Heart right ventricle (tissue), 16 donors: ENCODE data around the gene SIX3. TPM values are rescaled to one million over a fixed set of nuclear protein-coding genes. Genes with fewer than 3 reads are reported as not detected.

Experiments
- ATAC-seq, 8 donors: fragments of 200-7000 bp; cut with Tn5 transposase; one replicate each; pipeline ENCODE4 v1.9.1; 2020; ENCODE audit warnings: mild to moderate bottlenecking in 8 of 8, moderate library complexity in 8 of 8, moderate number of reproducible peaks in 1 of 8
- DNase-seq, 2 donors: peaks; one replicate each; pipeline ENCODE4 v3.0.0-alpha.2; 2020
- H3K27ac ChIP-seq, 10 donors: fragments of 200-600 bp; sonication (generic) in 2 of 10; one replicate each; pipeline versions ENCODE4 v1.5.0 to v1.8.0; 2020 to 2022; ENCODE audit warnings: mild to moderate bottlenecking in 3 of 10
- H3K27me3 ChIP-seq, 7 donors: fragments of 200-600 bp; one replicate each; pipeline ENCODE4 v1.8.0; 2021 to 2022; ENCODE audit warnings: mild to moderate bottlenecking in 2 of 7
- H3K36me3 ChIP-seq, 9 donors: fragments of 200-600 bp; sonication (generic) in 1 of 9; one replicate each; pipeline versions ENCODE4 v1.5.0 to v1.8.0; 2020 to 2022; ENCODE audit warnings: mild to moderate bottlenecking in 2 of 9
- H3K4me1 ChIP-seq, 9 donors: fragments of 200-600 bp; sonication (generic) in 1 of 9; one replicate each; pipeline versions ENCODE4 v1.5.0 to v1.8.0; 2020 to 2022; ENCODE audit warnings: mild to moderate bottlenecking in 4 of 9
- H3K4me3 ChIP-seq, 10 donors: fragments of 200-600 bp; sonication (generic) in 2 of 10; one replicate each; pipeline versions ENCODE4 v1.5.0 to v1.8.0; 2020 to 2022; ENCODE audit warnings: mild to moderate bottlenecking in 7 of 10, moderate library complexity in 2 of 10
- H3K9me3 ChIP-seq, 11 donors: fragments of 200-600 bp in 10 of 11; sonication (generic) in 2 of 11; one replicate each; pipeline versions ENCODE4 v1.5.0 to v1.8.0; 2013 to 2022; ENCODE audit warnings: mild to moderate bottlenecking in 2 of 11, control low read depth in 1 of 11, moderate library complexity in 1 of 11
- CTCF ChIP-seq, 9 donors: fragments of 200-600 bp; sonication (generic) in 2 of 9; IDR thresholded peaks; one replicate each; pipeline versions ENCODE4 v1.5.0 to v1.8.0; 2021 to 2022; ENCODE audit warnings: antibody characterized with exemption in 9 of 9, mild to moderate bottlenecking in 5 of 9, moderate library complexity in 1 of 9
- WGBS, 2 donors: extraction: QIAGEN DNeasy Blood & Tissue Kit; methylation state at CpG; one replicate each; pipeline ENCODE4 v1.1.7; 2013; ENCODE audit warnings: inconsistent platforms in 1 of 2; 5-methylcytosine and 5-hydroxymethylcytosine counted together
- intact Hi-C, 10 donors: fragments of 100-400 bp; cut with DNase I; formaldehyde crosslinking; loops; one replicate each; pipeline versions ENCODE4 v1.11.1 to v1.14.2; 2022
- polyA plus RNA-seq, 2 donors: library from polyadenylated mRNA; stranded (reverse); fragments of 200-250 nt; gene quantifications; one replicate each; pipeline ENCODE4 v1.2.3, GENCODE V29; 2013
- total RNA-seq, 10 donors: library from RNA; stranded (reverse); fragmentation: NEBNext Ultra II Directional in 3 of 10; extraction: Animal tissue kit (Norgen Biotek cat#: 25700) in 3 of 10; gene quantifications; one replicate each; pipeline versions ENCODE4 v1.2.1 to v1.2.4, GENCODE V29; 2021 to 2023
- donor health status: Arrhythmogenic right ventricular cardiomyopathy.
- donor health status: ischemic (EF 13 %, LVEDD 7.1; RV severe dilation, severe dysfunction).
- donor health status: healthy with polysubstance abuse.
- donor health status: DM: no; HTN: yes; CAD: no.
- donor health status: DM: no; HTN: no; CAD: no.
- donor health status: ischemic (EF 25% LVEDD 6.9; RV normal size, moderate dysfunction).
- donor health status: ischemic (EF 25% LVEDD 5.7; RV mildly dilated, moderate dysfunction).
- donor health status: healthy.
- donor health status: DM: yes; HTN: yes; CAD: no.
- donor health status: Ischemic cardiomyopathy.
- donor health status: ischemic (EF 35%, LVEDD 5.7; RV mildly dilated, moderate dysfunction).
- donor health status: nonischemic (EF 11% LVEDD 7.7; RV severe dilation, severe dysfunction).
- donor health status: DM: yes; HTN: yes; CAD: no.
- donor health status: PGD.
- donor health status: ischemic (EF 29% LVEDD 5.4; RV normal size, mild dysfunction).
- donor health status: nonischemic (EF 23%, LVEDD 6.1; RV moderate dilation, normal function).

Gene SIX3
- total and polyA plus RNA-seq, 12 donors: not detected

- Histone ChIP-seq H3K27ac (no peak overlapping the region), H3K36me3 (no peaks in the 10 kb centered on the region), H3K4me1 (peaks cover 0 to 32% (median 24%) of the 10 kb centered on the region in 9 donors), H3K27me3 (peaks cover 36 to 99% (median 96%) of the 10 kb centered on the region in 7 donors), H3K9me3 (no peaks in the 10 kb centered on the region), H3K4me3 (no peak overlapping the region)
- DNase-seq (no peak), ATAC-seq (no peak)
- TF ChIP-seq CTCF (IDR thresholded peaks at IDR 0.05): no peak
- WGBS, 2 donors: 72 to 74% methylated on average over 11 of the region's 11 CpGs
- intact Hi-C loops: loop anchor here in 1 of 10 donors (10.0 kb wide), 1 partner anchor 382 kb away; no protein-coding TSS in a partner anchor
Measured at GRCh38 chr2:44946372-44947027, 5.0 kb downstream of the SIX3 start.

- no peak for TF ChIP-seq CTCF (IDR thresholded peaks at IDR 0.05)
- WGBS, 2 donors: 77 to 84% methylated on average over 5 of the region's 5 CpGs
- Histone ChIP-seq H3K4me3 (no peak overlapping the region), H3K27me3 (peaks cover 35 to 99% (median 97%) of the 10 kb centered on the region in 7 donors), H3K9me3 (no peaks in the 10 kb centered on the region), H3K27ac (no peak overlapping the region), H3K36me3 (no peaks in the 10 kb centered on the region), H3K4me1 (peaks cover 0 to 34% (median 25%) of the 10 kb centered on the region in 9 donors)
- intact Hi-C loops: loop anchor here in 1 of 10 donors (10.0 kb wide), 1 partner anchor 382 kb away; no protein-coding TSS in a partner anchor
- no peak for DNase-seq
- ATAC-seq: no peak
Measured at GRCh38 chr2:44947028-44947375, 5.5 kb downstream of the SIX3 start.

- no peaks in the 10 kb centered on the region for H3K36me3 ChIP-seq
- no peaks in the 10 kb centered on the region for H3K9me3 ChIP-seq
- H3K4me3 ChIP-seq: no peak overlapping the region
- H3K4me1 ChIP-seq: peaks cover 5 to 35% (median 24%) of the 10 kb centered on the region in 9 donors
- TF ChIP-seq CTCF (IDR thresholded peaks at IDR 0.05): no peak
- ATAC-seq (no peak), DNase-seq (no peak)
- intact Hi-C loops: loop anchor here in 1 of 10 donors (10.0 kb wide), 1 partner anchor 384 kb away; no protein-coding TSS in a partner anchor
- H3K27me3 ChIP-seq: peaks cover 33 to 99% (median 97%) of the 10 kb centered on the region in 7 donors
- H3K27ac ChIP-seq: no peak overlapping the region
- 56 to 66% methylated on average over 18 of the region's 18 CpGs for WGBS, 2 donors
Measured at GRCh38 chr2:44948565-44949328, 7.2 kb downstream of the SIX3 start.

- Histone ChIP-seq H3K4me3 (peak overlapping the region in 5 of 10 donors; percentile 22 to 31 (median 29)), H3K4me1 (peaks cover 5 to 33% (median 19%) of the 10 kb centered on the region in 9 donors), H3K36me3 (no peaks in the 10 kb centered on the region), H3K27me3 (peaks cover 25 to 99% (median 97%) of the 10 kb centered on the region in 7 donors), H3K9me3 (no peaks in the 10 kb centered on the region), H3K27ac (no peak overlapping the region)
- ATAC-seq: peak in 6 of 8 donors; percentile 40 to 57 (median 49)
- intact Hi-C loops: loop anchor here in 7 of 10 donors (5.0 to 10.0 kb wide), 7 partner anchors 385 to 905 kb away; no protein-coding TSS in a partner anchor
- DNase-seq: no peak
- WGBS, 2 donors: 3 to 11% methylated on average over 54 of the region's 54 CpGs
- TF ChIP-seq CTCF (IDR thresholded peaks at IDR 0.05): no peak
Measured at GRCh38 chr2:44949329-44950151, 8.0 kb downstream of the SIX3 start.
